OCI-LY7 (cell line): Measurements from ENCODE around the gene CCR3. TPM values are rescaled to one million over a fixed set of nuclear protein-coding genes. Genes with fewer than 3 reads are reported as not detected.

Experiments
- Bru-seq: library from RNA; stranded (reverse); fragments of 400-500 nt; gene quantifications from one replicate; lab custom pipeline; 2021; lab: Mats Ljungman, UMichigan
- BruChase-seq, 2 experiments: library from RNA; stranded (reverse); fragments of 400-500 nt; gene quantifications; one replicate each; lab custom pipeline; 2021; lab: Mats Ljungman, UMichigan
- BruUV-seq: library from RNA; stranded (reverse); fragments of 400-500 nt; replicated peaks from 2 replicates; lab custom pipeline; 2021; lab: Mats Ljungman, UMichigan
- CTCF ChIA-PET: fragments of 300-600 bp; sonication (Branson Sonifier 250); formaldehyde crosslinking; loops from one replicate; lab custom pipeline; 2022; ENCODE audit warnings: antibody characterized with exemption; ENCODE audit not compliant: unreplicated experiment; lab: Charles Lee
- POLR2A ChIA-PET: fragments of 300-600 bp; sonication (Branson Sonifier 250); formaldehyde crosslinking; loops from one replicate; lab custom pipeline; 2022; ENCODE audit warnings: antibody characterized with exemption; lab: Charles Lee
- DNase-seq: peaks from one replicate; pipeline ENCODE4 v3.0.0-alpha.2; 2015; ENCODE audit warnings: low spot score
- H2AFZ ChIP-seq: fragments of 200-600 bp; sonication (generic), shearing (Covaris generic); 2 replicates; pipeline ENCODE4 v1.6.1; 2014; ENCODE audit warnings: mild to moderate bottlenecking, antibody characterized with exemption, low read length, moderate library complexity
- H3K27ac ChIP-seq: fragments of 200-600 bp; sonication (generic); 2 replicates; pipeline ENCODE4 v1.5.1; 2014; ENCODE audit warnings: mixed run types, low read depth, mild to moderate bottlenecking, moderate library complexity, low read length, inconsistent platforms; ENCODE audit not compliant: poor library complexity, severe bottlenecking
- H3K36me3 ChIP-seq: fragments of 200-600 bp; sonication (generic); 2 replicates; pipeline ENCODE4 v1.6.1; 2014; ENCODE audit warnings: mild to moderate bottlenecking, antibody characterized with exemption, low read length, moderate library complexity, mixed read lengths; ENCODE audit not compliant: insufficient read depth
- H3K4me1 ChIP-seq: fragments of 200-600 bp; sonication (generic); 2 replicates; pipeline ENCODE4 v1.5.1; 2014; ENCODE audit warnings: mild to moderate bottlenecking, low read length; ENCODE audit not compliant: insufficient read depth, poor library complexity, severe bottlenecking
- H3K4me2 ChIP-seq: fragments of 200-600 bp; sonication (generic); 2 replicates; pipeline ENCODE4 v1.6.1; 2014; ENCODE audit warnings: mild to moderate bottlenecking, low read length
- H3K4me3 ChIP-seq: fragments of 200-600 bp; sonication (generic); 2 replicates; pipeline ENCODE4 v1.5.1; 2014; ENCODE audit warnings: mild to moderate bottlenecking, low read depth, low read length; ENCODE audit not compliant: poor library complexity, severe bottlenecking
- H3K79me2 ChIP-seq: fragments of 200-600 bp; sonication (generic); 2 replicates; pipeline ENCODE4 v1.6.1; 2016; ENCODE audit warnings: low read depth, mild to moderate bottlenecking, low read length, moderate library complexity, mixed read lengths; ENCODE audit not compliant: insufficient read depth
- H3K9me2 ChIP-seq: fragments of 200-600 bp; sonication (generic); 2 replicates; pipeline ENCODE4 v1.6.1; 2016; ENCODE audit warnings: mild to moderate bottlenecking, low read length, mixed read lengths; ENCODE audit not compliant: insufficient read depth
- H3K9me3 ChIP-seq: fragments of 200-600 bp; sonication (generic); 2 replicates; pipeline ENCODE4 v1.6.1; 2014; ENCODE audit warnings: mild to moderate bottlenecking, mixed run types, low read length, mixed read lengths
- H4K20me1 ChIP-seq: fragments of 200-600 bp; sonication (generic); 2 replicates; pipeline ENCODE4 v1.6.1; 2014; ENCODE audit warnings: mild to moderate bottlenecking, antibody characterized with exemption, low read length, moderate library complexity, mixed read lengths; ENCODE audit not compliant: insufficient read depth
- CTCF ChIP-seq: fragments of 200-600 bp; sonication (generic); conservative IDR thresholded peaks from 2 replicates; pipeline ENCODE4 v1.5.1; 2014; ENCODE audit warnings: mild to moderate bottlenecking, antibody characterized with exemption, low read length, moderate library complexity, mixed read lengths
- EZH2phosphoT487 ChIP-seq: fragments of 200-600 bp; sonication (generic); IDR thresholded peaks from 2 replicates; pipeline ENCODE4 v1.6.1; 2018; ENCODE audit warnings: low read depth, borderline replicate concordance, mild to moderate bottlenecking, mixed run types, antibody characterized with exemption, low read length, moderate library complexity, mixed read lengths
- intact Hi-C: fragments of 100-400 bp; cut with micrococcal nuclease; formaldehyde crosslinking; loops from one replicate; pipeline ENCODE4 v1.10.0; 2022; ENCODE audit not compliant: unreplicated experiment
- long read RNA-seq: library from polyadenylated mRNA; stranded (forward); transcript quantifications from one replicate; pipeline ENCODE4 v2.0.0, GENCODE V29; 2022
- total RNA-seq, 2 experiments: library from RNA; depleted of rRNA in 1 of 2; stranded (reverse); fragments of >200 nt in 1 of 2; shearing (Covaris generic) in 1 of 2; gene quantifications; 2 replicates each; pipeline ENCODE4 v1.2.3, GENCODE V29; 2014 to 2022

Gene CCR3
- not detected in 2 replicates for total RNA-seq (2014; rRNA removed; shearing (Covaris generic))
- not detected in 2 replicates for total RNA-seq (2022)
- Bru-seq, nascent RNA: percentile 8 among the genes with signal in this experiment
- percentile 6 among the genes with signal in this experiment for BruChase-seq, experiment 1, labeled RNA remaining after a 6-hour chase
- percentile 8 among the genes with signal in this experiment for BruChase-seq, experiment 2, labeled RNA remaining after a 2-hour chase
- long read RNA-seq: 0 reads

DNA sequence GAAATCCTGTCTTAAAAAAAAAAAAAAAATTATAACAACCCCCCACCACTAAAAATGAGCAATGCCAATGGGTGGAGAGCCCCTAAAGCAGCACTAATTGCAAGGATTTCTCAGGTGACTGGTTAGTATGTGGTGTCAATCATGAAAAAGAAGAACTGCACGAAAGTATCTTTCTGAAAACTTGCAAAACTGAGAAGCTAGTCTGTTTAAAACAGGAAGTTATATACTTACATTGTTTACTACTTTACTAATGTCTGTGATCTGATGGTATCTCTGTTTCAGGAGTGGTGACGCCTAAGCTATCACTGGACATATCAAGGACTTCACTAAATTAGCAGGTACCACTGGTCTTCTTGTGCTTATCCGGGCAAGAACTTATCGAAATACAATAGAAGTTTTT, at the start of gene CCR3:
TSS of gene CCR3 (plus strand) at position 341 of the 400 bp plus-strand sequence. CDS start 22,699 bp downstream, outside the sequence.
- ChIA-PET POLR2A (no interaction called here), CTCF (no interaction called here)
- H3K4me2 ChIP-seq: no peak within 1 kb of the TSS
- no peak within 1 kb of the TSS for H3K27ac ChIP-seq
- H3K4me1 ChIP-seq: no peaks in the 10 kb centered on the region
- no peaks in the 10 kb centered on the region for H3K36me3 ChIP-seq
- H3K9me3 ChIP-seq: no peaks in the 10 kb centered on the region
- no peak for DNase-seq
- TF ChIP-seq EZH2phosphoT487: no peak
- TF ChIP-seq CTCF: no peak
- no peaks in the 10 kb centered on the region for H3K9me2 ChIP-seq
- no TSS peak for BruUV-seq
- no peak within 1 kb of the TSS for H3K4me3 ChIP-seq
- no peak within 1 kb of the TSS for H2AFZ ChIP-seq
- intact Hi-C loops: no loop called here
- no peaks in the 10 kb centered on the region for H3K79me2 ChIP-seq
- no peaks in the 10 kb centered on the region for H4K20me1 ChIP-seq

DNA sequence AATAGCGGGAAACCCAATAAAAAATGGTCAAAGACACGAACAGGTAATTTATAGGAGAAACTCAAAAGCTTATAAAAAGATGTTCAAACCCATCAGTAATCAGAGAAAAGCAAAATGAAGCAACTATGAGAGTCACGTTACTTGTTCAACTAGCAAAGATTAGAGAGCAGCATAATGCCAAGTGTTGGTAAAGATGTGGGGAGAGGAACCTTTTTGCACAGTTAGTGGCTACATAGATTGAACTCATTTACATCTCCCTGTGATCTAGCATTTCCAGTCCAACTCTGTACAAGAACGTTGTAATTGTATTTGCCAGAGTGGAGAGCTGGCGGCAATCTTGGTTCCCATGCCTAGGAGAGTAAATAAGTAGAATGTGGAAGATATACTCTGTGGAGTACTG, 49.3 kb upstream of the CCR3 start:
- ChIA-PET POLR2A (interaction anchor here (0.6 kb wide), 1 partner anchor 190 kb away, joined by 3 read pairs; no protein-coding TSS in a partner anchor), CTCF (no interaction called here)
- TF ChIP-seq EZH2phosphoT487: no peak

DNA sequence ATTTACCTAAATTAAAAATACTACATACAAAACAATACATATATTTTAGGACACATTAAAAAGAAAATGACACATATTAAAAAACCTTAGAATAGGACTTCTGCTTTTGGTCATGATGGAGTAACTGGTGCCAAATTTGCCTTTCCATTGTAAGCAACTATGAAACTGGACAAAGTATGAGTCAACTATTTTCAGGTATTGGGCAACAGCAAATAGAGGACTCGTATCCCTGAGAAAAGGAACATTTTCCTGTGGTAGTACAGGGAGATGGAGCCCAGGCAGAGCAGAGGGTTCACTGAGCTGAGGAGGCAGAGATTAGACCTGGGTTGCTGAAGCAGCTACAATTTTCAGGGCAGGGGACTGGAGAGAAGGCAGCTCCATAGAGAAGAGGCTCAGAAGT, 48.8 kb upstream of the CCR3 start:
- H4K20me1 ChIP-seq: no peaks in the 10 kb centered on the region
- peaks cover 7% of the 10 kb centered on the region; the same call in 1 of the 2 replicates for H3K9me3 ChIP-seq
- no peaks in the 10 kb centered on the region for H3K9me2 ChIP-seq
- BruUV-seq: no TSS peak
- intact Hi-C loops: no loop called here
- CTCF ChIA-PET: no interaction called here
- no peaks in the 10 kb centered on the region for H3K4me1 ChIP-seq
- no peaks in the 10 kb centered on the region for H3K36me3 ChIP-seq
- H3K79me2 ChIP-seq: no peaks in the 10 kb centered on the region
- H3K27ac ChIP-seq: no peak overlapping the region
- H2AFZ ChIP-seq: no peak overlapping the region
- POLR2A ChIA-PET: no interaction called here
- no peak overlapping the region for H3K4me2 ChIP-seq
- H3K4me3 ChIP-seq: no peak overlapping the region
- TF ChIP-seq EZH2phosphoT487 (no peak), CTCF (no peak)
- DNase-seq: no peak

More for the DNA sequence above, 49.3 kb upstream of the CCR3 start:
- Histone ChIP-seq H4K20me1 (no peaks in the 10 kb centered on the region), H3K4me2 (no peak overlapping the region), H3K9me2 (no peaks in the 10 kb centered on the region), H3K4me3 (no peak overlapping the region), H3K36me3 (no peaks in the 10 kb centered on the region), H3K4me1 (no peaks in the 10 kb centered on the region), H2AFZ (no peak overlapping the region), H3K79me2 (no peaks in the 10 kb centered on the region), H3K9me3 (peaks cover 7% of the 10 kb centered on the region; the same call in 1 of the 2 replicates), H3K27ac (no peak overlapping the region)
- DNase-seq: no peak
- no TSS peak for BruUV-seq
- intact Hi-C loops: no loop called here
